Non-pigmented ciliary epithelial cell (primary cell): ENCODE measurements around the gene ESYT2.
A peak's percentile ranks its signal among the peaks of the same experiment; 100 is the strongest.
"Not testable (repeated sequence)": the region's sequence is repeated elsewhere in the genome, so short reads cannot be mapped to it uniquely, and the experiment has no call there.

ENCODE experiments used
- DNase-seq: peaks from one replicate; pipeline ENCODE4 v3.0.0-alpha.2; 2010; ENCODE audit warnings: low read depth

ESYT2 gene

DNA sequence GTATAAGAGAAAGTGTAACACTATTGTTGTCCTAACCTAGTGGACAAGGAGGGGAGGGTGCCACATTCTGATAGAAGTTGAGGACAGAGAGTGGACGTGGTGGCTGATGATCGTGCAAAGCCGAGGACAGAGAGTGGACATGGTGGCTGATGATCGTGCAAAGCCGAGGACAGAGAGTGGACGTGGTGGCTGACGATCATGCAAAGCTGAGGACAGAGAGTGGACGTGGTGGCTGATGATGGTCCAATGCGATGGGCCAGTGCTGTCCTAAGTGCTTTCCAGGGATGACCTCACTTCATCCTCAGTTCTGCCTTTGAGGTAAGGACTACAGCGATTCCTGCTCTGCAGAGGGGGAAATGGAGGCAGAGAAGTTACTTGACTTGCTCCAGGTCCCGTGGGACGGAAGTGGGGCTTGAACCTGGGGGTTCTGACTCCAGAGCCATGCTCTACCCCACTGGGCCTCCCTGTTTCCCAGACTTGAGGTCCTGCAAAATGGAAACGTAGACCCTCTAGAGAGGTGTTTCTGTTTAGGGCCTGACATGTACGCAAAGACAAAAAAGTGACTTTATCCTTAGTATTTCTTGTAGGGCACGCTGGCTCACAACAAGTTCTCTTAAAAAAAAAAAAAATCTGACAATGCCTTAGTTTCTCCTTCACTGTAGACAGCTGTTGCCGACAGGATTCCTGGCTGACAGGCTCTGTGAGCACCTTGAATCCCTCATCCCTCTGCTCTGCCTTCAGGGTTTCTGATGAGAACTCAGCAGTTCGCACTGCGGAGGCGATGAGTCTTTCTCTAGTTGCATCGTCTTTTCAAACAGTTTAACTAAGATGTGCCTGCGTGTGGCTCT lies 104.4 kb downstream of the ESYT2 start:
- no peak for DNase-seq

DNA sequence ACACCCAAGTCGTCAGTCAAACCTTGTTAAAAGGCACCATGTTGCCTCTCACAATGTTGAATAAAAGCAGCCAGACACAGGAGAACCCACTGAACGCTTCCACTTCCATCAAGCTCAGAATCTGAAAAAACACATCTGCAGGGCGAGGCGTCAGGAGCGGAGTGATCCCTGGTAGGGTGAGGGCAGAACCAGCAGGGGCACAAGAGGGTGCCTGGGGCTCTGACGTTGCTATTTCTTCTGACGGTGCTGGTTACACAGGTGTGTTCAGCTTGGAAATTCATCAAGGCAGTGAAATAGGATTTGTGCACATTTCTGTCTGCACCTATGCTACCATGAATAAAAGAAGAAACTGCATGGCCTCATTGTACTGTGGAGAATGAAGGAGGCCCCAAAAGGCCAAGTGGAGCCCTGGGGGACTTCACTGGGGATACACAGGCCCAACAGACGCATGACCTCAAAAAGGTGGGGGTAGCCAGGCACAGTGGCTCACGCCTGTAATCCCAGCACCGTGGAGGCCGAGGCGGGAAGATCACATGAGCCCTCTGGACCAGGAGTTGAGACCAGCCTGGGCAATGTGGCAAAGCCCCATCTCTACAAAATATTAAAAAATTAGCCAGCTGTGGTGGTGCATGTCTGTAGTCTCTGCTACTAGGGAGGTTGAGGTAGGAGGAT lies 105.5 kb downstream of the ESYT2 start:
- DNase-seq: no peak

DNA sequence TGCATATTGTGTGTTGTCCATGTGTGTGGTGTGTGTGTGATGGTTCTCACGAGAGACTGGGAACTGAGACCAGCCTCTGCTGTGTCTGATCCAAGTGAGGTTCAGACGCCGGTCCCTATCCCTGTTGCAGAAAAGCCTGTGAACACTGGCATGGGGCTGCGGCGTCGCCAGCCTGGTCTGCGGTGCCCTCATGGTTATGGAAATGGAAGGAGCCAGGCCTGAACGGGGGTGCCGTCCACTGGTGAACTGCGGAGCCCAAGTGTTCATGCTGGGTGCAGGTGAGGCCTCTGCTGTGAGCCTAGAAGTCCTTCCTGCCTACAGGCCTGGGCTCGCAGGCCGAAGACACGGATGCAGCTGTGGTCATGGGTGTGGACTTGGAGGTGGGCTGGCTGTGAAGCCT lies 106.0 kb downstream of the ESYT2 start:
- DNase-seq: no peak

DNA sequence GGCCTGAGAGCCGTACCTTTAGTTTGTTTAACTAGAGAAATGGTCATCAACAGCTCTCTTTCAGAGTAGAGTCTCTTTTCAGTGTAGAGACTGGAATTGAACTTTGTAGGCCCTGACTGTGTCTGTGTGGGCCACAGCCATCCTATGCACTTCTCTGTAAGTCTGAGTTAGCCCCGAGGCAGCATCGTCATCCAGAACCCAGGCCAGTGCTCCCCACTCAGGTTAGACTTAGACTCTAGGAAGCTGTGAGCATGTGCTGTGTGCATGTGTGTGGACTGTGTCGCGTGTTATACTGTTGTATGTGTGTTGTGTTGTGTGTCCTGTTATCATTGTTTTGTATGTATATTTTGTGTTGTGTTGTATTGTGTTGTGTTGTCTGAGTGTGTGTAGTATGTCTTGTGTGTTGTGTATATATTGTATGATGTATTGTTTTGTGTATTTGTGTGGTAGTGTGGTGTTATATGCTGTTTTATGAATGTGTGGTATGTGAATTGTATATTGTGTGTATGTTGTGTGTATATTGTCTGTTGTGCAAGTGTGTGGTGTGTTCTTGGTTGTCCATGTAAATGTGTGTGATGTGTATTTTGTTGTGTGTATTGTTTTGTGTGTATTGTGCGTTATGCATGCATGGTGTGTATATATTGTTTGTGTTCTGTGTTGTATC lies 106.6 kb downstream of the ESYT2 start:
- DNase-seq: no peak

DNA sequence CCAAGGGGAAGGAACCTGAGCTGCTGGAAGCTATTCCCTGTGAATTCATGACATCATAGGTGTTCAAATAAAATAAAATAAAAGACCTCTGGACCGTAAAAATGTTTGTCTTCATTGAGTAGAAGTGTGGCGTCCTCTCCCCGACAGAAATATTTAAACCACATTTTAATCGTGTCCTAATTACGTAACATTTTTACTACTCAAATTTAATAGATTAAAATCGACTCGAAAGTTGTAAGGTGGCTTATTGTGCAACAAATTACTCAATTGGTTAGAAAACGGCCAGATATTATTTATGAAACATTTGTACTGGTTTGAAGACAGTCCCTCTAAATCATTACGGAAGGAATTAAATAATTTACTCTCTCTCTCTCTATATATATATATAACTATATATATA lies 109.2 kb downstream of the ESYT2 start:
- DNase-seq: no peak

DNA sequence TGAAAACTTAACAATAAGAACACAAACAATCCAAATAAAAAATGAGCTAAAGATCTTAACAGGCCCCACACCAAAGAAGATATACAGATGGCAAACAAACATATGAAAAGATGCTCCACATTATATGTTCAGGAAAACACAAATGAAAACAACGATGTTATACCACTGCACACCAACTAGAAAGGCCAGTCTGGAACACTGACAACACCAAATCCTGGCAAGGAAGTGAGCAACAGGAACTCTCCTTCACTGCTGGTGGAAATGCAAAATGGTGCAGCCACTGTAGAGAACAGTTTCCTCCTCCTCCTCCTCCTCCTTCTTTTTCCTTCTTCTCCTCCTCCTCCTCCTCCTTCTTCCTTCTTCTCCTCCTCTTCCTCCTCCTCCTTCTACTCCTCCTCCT lies 112.5 kb downstream of the ESYT2 start:
- DNase-seq: no peak

DNA sequence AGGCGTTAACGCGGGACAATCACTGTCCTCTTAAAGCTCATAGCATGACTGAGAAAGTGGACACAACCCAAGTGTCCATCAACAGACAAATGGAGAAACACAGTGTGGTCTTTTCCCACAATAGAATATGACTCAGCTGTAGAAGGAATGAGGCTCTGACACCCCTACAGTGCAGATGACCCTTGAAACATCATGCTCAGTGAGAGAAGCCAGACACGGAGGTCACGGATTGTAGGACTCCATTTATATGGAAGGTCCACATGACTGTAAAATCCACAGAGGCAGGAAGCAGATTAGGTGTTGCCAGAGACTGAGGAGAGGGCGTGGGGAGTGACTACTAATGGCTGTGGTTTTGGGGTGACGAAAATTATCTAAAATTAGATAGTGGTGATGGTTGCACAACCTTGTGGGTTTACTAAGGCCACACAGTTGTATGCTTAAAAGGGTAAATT lies 118.6 kb downstream of the ESYT2 start:
- peak; percentile 66 for DNase-seq

DNA sequence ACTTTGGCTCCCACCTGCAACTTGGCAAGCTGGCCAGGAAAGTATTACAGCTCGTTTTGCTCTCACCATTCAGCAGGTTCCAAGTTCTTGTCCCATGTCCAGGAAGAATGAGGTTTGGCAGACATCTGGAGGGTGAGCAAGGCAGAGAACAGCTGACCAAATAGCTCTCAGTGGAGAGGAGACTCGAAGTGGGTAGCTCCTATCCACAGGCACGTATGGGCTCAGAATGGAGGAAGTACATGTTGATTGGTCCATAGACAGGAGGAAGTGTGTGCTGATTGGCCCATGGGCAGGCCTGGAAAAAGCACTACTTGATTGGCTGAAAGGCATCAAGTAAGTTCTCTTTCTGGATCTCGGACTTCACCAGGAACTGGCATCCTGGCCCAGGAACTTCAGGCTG lies 121.7 kb downstream of the ESYT2 start:
- no peak for DNase-seq

DNA sequence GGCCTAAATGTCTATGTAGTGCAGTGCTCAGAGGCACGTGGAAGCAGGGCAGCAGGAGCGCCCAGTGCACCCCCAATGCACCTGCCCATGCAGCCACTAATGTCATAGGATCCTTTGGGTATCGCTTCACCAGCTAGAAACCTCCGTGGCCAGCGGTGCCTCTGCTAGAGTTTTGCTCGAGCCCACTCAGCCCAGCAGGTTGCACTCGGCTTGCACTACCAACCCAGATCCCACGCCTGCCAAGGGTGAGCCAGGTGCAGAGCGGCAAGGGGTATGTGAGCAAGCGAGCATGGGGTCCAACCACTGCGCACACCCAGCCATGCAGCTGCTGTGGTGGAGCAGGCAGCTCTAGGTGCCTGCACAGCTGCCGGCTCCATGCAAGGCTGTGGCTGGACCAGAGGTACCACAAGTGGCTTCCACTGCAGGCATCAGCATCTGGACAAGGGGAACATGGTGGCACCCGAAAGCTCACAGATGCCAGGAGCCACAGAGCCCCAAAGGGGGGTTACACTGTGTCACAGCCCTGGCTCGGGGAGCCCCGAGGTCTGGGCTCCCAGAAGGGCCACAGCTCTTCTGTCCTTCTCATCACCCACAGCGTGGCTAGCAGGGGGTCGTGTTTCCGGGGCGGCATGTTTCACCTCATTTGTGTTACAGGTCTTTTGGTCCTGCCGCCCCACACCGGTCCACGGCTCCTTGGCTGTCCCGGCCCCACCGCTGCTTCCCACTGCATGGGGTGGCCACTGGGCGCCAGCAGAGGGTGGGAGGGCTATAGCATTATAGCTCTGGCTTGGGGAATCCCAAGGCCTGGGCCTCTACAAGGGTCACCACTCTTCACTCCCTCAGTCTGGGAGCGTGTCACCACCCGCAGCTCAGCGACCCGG lies 122.4 kb downstream of the ESYT2 start:
- no peak for DNase-seq

DNA sequence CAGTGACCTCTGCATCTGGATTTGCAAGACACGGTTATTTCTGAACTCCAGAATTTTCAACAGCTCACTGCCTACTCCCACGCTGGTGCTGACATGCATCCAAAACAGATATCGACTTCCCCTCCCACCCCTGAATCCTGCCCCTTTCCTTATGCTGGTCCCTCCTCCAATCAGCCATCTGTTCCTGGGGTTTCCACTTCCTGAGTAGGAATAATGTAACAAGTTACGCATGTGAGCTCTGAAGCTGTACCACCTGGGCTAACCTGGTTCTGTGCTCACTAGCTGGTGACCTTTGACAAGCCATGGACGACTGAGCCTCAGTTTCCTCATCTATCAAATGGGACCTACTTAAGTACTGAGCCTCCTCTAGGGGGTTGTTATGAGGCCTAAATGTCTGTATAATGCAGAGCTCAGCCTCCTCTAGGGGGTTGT lies 123.0 kb downstream of the ESYT2 start:
- no peak for DNase-seq

DNA sequence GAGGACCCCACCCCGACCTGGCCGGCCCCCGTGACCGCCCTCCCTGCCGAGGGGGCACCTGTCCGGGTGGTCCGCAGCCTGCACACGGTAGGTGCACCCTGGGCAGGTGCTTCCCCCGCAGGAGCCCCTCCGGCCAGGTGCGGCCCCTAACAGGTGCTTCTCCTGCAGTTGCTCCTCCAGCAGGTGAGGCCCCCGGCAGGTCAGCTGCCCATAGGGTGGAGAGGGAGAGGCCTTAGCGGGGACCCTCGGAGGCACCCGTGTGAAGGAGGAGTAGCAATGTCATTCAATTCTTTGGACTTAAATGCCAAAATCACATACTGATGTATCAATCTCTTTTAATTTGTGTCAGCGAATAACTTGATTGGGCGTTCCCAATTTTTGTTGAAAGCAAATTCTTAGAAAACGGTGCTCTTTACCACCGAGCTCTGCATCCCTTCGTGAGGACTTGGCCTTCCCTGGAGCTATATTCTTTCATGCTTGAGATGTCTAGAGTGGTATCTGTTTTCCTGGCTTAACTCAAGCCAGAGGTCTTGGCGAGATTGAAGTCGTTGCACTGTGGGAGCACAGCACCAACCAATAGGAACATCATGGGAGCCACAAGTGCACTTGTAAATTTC lies 124.0 kb downstream of the ESYT2 start:
- no peak for DNase-seq

DNA sequence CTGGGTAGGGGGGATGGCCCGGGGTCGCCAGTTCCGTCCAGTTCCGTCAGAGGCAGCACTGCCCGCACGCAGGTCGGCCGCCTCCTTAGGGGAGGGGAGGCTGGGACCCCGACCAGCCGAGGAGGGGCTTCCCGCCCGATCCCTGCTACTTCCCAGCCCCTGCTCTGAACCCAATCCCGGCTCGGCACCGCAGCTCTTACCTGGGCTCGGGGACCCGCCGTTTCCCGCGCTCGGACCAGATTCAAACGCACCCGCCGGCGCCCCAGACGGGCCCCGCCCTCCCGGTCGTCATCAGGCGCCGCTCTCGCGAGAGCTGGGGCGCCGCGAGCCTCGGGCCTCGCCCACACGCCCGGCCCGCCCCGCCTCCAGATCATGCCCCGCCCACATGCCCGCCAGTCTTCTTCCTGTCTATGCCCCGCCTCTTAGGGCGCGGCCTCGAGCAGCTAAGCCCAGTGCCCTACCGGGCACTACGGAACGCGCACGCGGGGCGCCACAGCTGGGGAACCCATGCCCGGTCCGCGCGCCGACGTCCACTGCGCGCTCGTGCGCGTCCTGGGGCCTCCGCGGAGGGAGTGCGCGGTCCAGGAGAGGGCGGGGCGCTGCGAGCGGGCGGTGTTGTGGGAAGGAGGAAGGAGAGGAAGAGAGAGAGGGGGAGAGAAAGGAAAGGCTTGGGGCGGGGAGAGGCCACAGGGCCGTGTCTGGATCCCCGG lies 124.6 kb downstream of the ESYT2 start, which contains the start of gene NCAPG2:
TSS of gene NCAPG2 (minus strand) at position 281 of the 710 bp plus-strand sequence. CDS start 2,905 bp downstream, outside the sequence.
- DNase-seq: peak; percentile 70

DNA sequence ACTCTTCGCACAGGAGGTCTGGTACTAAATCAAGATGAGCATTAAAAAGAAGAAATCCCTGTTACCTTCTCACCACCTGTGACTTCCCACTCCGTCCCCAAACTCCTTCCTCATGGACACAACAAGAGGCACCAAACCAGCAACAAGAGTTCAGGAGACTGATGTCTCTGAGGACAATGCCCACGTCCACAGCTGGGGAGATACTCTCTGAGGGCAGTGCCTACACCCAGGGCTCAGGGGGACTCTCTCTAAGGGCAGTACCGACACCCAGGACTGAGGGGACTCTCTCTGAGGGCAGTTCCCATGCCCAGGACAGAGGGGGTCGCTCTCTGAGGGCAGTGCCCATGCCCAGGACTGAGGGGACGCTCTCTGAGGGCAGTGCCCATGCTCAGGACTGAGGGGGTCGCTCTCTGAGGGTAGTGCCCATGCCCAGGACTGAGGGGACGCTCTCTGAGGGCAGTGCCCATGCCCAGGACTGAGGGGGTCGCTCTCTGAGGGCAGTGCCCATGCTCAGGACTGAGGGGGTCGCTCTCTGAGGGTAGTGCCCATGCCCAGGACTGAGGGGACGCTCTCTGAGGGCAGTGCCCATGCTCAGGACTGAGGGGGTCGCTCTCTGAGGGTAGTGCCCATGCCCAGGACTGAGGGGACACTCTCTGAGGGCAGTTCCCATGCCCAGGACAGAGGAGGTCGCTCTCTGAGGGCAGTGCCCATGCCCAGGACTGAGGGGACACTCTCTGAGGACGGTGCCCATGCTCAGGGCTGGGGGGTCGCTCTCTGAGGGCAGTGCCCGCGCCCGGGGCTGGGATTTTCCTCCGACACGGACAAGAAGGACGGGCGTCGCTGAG lies 125.4 kb downstream of the ESYT2 start:
- not testable (repeated sequence) for DNase-seq

DNA sequence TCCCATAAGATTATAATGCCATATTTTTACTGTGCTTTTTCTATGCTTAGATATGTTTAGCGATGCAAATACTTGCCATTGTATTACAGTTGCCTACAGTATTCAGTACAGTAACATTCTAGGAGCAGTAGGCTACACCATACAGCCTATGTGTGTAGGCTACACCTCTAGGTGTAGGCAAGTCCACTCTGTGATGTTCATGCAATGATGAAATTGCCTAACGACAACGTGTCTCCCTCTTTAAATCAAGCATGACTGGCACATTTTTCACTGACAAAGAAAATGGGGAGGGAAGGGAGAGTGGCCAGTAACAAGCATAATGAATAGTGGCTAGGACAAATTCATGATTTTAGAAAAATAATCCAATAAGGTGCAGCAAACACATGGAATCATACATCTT lies 126.4 kb downstream of the ESYT2 start:
- no peak for DNase-seq

DNA sequence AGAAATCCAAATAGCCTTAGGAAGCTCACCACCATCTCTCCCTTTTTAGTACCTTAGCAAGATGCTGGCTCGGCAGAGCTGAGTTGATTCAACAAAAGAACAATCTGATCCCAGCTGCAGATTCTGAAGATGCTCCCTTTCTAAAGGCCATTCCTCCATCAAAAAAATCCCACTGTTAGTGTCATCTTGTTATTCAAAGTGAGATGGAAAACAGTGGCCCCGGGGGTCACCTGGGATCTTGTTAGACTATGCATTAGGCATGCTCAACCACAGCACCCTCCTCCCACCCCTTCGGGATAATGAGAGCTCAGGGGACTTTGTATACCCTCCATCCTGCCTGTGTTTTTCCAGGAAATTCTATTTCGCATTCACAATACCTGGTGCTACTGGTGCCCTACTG lies 127.1 kb downstream of the ESYT2 start:
- DNase-seq: no peak

DNA sequence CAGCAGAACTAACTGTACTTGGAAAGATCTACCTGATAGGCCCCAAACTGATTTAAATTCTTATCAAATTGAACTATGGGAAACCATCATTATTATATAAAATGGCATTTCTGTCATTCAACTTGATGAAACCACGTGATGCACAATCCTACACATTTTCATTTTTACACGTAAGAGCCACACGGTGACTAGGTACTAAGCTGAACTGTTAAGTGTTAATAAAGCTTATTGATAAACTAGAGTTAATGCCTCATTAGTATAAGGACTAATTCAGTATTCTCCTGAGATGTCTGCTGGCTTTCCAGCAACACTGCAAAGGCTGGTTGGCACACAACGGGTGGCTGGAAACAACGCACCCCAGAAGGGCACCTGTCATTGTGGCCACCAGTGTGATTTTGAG lies 129.3 kb downstream of the ESYT2 start:
- DNase-seq: no peak

DNA sequence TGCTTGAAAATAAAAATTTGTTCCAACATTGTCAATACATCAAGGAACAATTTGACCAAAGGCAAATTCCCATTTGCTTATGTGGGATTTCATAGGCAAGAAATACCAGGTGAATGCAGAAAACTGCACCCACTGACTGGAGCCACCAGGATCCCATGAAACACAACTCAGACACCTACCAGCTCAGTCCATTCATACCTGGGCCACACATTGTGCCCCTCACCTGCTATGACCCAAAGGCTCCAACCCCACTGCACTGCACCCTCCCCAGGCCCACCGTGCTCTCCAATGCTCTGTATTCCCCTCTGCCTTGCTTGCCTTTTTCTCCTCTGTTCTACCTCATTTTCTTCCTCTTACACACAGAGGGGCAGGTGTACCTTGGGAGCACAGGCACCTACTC lies 130.0 kb downstream of the ESYT2 start:
- no peak for DNase-seq

DNA sequence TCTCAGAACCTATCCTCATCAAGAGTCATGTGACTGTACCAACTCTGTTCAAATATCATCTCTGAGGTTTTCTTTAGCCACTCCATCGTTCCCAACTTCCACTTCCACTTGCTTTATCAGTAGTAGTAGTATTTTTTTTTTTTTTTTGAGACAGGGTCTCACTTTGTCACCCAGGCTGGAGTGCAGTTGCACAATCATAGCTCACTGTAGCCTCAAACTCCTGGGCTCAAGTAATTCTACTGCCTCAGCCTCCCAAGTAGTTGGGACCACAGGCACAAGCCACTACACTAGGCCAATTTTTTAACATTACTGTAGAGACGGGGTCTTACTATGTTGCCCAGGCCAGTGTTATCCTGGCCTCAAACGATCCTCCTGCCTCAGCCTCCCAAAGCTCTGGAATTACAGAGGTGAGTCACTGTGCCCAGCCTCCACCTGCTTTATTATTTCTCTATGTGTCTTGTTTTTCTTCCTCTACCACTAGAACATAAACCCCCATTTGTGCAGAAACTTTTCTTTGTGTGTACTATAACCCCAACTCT lies 130.6 kb downstream of the ESYT2 start:
- DNase-seq: no peak

DNA sequence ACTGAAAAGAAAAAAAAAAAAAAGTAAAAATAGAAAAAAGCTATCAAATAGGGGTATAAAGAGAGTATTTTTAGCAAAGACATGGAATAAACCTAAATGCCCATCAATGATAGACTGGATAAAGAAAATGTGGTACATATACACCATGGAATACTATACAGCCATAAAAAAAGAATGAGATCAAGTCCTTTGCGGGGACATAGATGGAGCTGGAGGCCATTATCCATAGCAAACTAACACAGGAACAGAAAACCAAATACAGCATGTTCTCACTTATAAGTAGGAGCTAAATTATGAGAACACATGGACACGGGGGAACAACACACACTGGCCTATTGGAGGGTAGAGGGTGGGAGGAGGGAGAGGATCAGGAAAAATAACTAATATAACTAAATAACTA lies 131.7 kb downstream of the ESYT2 start:
- DNase-seq: not testable (repeated sequence)
